Spinal cord (tissue), 10 donors: ENCODE measurements around the gene STPG4. TPM values are rescaled to one million over a fixed set of nuclear protein-coding genes. Genes with fewer than 3 reads are reported as not detected.
"Not testable (repeated sequence)": the region's sequence is repeated elsewhere in the genome, so short reads cannot be mapped to it uniquely, and the experiment has no call there.

Source experiments
- DNase-seq, 6 donors: peaks; one replicate each; pipeline versions ENCODE4 v3.0.0 to v3.0.0-alpha.2; 2013 to 2015; ENCODE audit warnings: low spot score in 6 of 6, low read depth in 4 of 6
- H3K27ac ChIP-seq: one replicate; pipeline ENCODE4 v1.5.1; 2013; ENCODE audit warnings: low read depth, low read length, control low read depth
- H3K27me3 ChIP-seq: one replicate; pipeline ENCODE4 v1.6.1; 2013; ENCODE audit warnings: low read length; ENCODE audit not compliant: control insufficient read depth, insufficient read depth
- H3K36me3 ChIP-seq: one replicate; pipeline ENCODE4 v1.6.1; 2013; ENCODE audit warnings: low read length; ENCODE audit not compliant: control insufficient read depth, insufficient read depth
- H3K4me1 ChIP-seq: one replicate; pipeline ENCODE4 v1.6.1; 2013; ENCODE audit warnings: low read length; ENCODE audit not compliant: control insufficient read depth, insufficient read depth
- H3K4me3 ChIP-seq: one replicate; pipeline ENCODE4 v1.5.1; 2013; ENCODE audit warnings: low read depth, low read length, control low read depth
- H3K9me3 ChIP-seq: one replicate; pipeline ENCODE4 v1.6.1; 2013; ENCODE audit warnings: low read length; ENCODE audit not compliant: control insufficient read depth, insufficient read depth
- WGBS: methylation state at CpG from one replicate; pipeline ENCODE4 v1.1.5; 2013; ENCODE audit warnings: missing lambda C conversion rate; ENCODE audit not compliant: insufficient coverage; 5-methylcytosine and 5-hydroxymethylcytosine counted together
- polyA plus RNA-seq, 2 donors: library from polyadenylated mRNA; unstranded; fragments of 120-200 nt; gene quantifications; one replicate each; pipeline ENCODE4 v1.2.1, GENCODE V29; 2013; ENCODE audit not compliant: insufficient read length in 2 of 2
- total RNA-seq, 2 donors: library from RNA; depleted of rRNA in 1 of 2; stranded (reverse); fragments of 120-200 nt in 1 of 2; fragments of >200 nt in 1 of 2; gene quantifications; one replicate each; pipeline versions ENCODE4 v1.2.3 to v1.2.4, GENCODE V29; 2013 to 2014
- donor health status: healthy.

The STPG4 gene
- total and polyA plus RNA-seq, 4 donors = 0.35 to 0.74 (median 0.44) TPM; not detected in 1

DNA sequence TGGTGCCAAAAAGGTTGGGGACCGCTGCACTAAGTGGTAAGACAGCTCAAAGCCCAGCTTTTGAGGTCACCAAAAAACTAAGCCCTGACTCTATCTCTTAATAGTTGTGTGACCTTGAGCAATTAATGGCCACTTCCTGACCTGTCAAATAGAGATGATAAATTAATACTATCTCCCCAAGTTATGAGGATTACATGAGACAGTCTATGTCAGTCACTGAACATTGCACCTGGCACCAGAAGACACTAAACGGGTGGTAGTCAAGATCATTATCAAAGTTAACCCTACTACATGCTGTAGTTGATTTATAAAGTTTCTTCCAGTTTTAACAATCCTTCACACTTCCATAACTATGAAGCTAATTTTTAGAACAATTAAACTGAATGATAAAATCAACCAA lies 36.5 kb downstream of the STPG4 start:
- no CpG with 5 or more reads among the region's 2 CpGs for WGBS
- Histone ChIP-seq H3K4me1 (no peaks in the 10 kb centered on the region), H3K9me3 (no peaks in the 10 kb centered on the region), H3K27me3 (no peaks in the 10 kb centered on the region), H3K4me3 (no peak overlapping the region), H3K36me3 (no peaks in the 10 kb centered on the region), H3K27ac (no peak overlapping the region)
- DNase-seq = no peak

DNA sequence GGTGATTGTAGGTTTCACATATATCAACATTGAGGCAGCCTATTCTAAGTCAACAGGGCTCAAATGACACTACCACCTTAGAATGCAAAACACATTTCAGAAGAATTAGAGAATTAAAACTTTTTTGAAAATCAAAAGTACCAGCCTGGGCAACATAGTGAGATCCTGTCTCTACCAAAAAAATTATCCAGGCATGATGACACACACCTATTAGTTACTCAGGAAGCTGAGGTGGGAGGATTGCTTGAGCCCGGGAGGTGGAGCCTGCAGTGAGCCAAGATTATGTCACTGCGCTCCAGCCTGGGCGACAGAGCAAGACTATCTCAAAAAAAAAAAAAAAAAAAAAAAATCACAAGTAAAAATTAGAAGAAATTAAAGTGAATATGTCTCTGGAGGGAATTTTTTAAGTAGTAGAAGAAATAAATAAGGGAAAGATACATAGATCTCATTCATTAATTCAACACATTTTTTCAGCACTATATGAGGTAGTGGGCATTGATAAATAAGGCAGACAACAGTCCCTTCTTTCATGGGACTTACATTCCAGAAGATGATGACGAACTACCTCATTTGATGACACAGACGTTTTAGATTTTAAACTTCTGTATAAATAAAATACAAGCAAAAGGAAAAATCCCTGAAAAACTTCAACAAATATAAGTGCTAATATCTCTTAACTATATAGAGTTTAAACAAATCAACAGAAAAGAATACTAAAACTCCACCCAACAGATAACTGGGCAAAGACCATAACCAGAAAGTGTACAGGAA lies 42.3 kb downstream of the STPG4 start:
- H3K27me3 ChIP-seq = no peaks in the 10 kb centered on the region
- DNase-seq = no peak
- no peaks in the 10 kb centered on the region for H3K9me3 ChIP-seq
- no CpG with 5 or more reads among the region's 5 CpGs for WGBS
- H3K27ac ChIP-seq = no peak overlapping the region
- no peaks in the 10 kb centered on the region for H3K36me3 ChIP-seq
- no peak overlapping the region for H3K4me3 ChIP-seq
- peaks cover 2% of the 10 kb centered on the region for H3K4me1 ChIP-seq

DNA sequence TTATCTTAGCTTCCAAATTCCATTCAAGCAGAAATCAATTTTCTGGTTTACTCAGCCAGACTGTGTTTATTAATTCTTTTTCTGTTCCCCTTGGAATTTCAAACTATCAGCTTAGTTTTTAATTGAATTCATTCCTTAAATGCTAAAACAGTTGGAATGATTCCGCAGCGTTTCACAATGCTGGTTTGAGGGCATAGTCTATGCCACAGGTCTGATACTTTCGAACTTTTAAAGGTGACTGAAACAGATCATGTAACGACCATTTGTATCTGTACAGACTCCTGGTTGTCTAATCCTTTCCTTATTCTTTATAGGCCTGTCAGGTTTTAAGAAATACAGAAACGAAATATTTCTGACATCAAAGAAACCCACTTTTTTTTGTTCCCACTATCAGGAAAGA lies 45.4 kb downstream of the STPG4 start:
- peak in 1 of 6 donors; percentile 74 for DNase-seq
- Histone ChIP-seq H3K4me3 (no peak overlapping the region), H3K4me1 (peaks cover 2% of the 10 kb centered on the region), H3K27ac (no peak overlapping the region), H3K36me3 (no peaks in the 10 kb centered on the region), H3K27me3 (no peaks in the 10 kb centered on the region), H3K9me3 (no peaks in the 10 kb centered on the region)
- 80% methylated on average over 2 of the region's 5 CpGs for WGBS

DNA sequence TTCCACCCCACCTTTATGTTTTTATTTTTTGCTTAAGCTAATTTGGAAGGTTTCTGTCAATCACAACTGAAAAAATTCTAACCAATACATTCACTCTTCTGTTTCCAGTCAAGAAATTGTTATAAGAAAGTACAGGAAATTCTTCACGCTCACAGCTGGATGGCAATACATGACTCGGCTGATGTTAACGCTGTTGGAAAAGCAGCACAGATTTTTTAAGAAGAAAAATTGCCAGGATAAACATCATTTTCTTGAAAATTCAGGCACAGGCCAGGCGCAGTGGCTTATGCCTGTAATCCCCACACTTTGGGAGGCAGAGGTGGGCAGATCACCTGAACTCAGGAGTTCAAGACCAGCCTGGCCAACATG lies 46.1 kb downstream of the STPG4 start:
- no peaks in the 10 kb centered on the region for H3K27me3 ChIP-seq
- H3K36me3 ChIP-seq = no peaks in the 10 kb centered on the region
- H3K4me1 ChIP-seq = peaks cover 2% of the 10 kb centered on the region
- H3K4me3 ChIP-seq = no peak overlapping the region
- H3K27ac ChIP-seq = no peak overlapping the region
- DNase-seq = no peak
- 67% methylated on average over 4 of the region's 4 CpGs for WGBS
- no peaks in the 10 kb centered on the region for H3K9me3 ChIP-seq

DNA sequence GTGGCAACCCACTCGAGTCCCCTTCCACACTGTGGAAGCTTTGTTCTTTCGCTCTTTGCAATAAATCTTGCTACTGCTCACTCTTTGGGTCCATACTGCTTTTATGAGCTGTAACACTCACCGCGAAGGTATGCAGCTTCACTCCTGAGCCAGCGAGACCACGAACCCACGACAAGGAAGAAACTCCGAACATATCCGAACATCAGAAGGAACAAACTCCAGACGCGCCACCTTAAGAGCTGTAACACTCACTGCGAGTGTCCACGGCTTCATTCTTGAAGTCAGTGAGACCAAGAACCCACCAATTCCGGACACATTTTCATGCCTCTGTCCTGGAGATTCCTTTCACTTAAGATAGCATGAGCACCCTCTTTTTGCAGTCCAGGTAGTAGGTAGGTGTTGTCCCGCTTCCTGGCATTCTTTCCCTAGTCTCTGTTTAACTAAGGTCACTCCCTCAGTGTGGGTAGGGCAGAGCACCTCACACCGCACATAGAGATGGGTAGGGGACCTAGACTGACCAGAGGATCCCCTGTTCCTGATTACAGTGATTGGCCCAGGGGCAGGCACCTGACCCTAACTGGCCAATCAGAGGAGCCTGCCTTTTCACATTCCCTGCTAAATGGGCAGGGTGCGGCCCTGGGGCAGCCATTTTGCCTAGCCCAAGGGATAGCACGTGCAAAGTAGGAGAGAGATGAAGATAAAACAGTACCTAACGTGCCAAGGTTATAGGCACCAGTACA lies 46.7 kb downstream of the STPG4 start:
- DNase-seq, H3K4me1 ChIP-seq, H3K36me3 ChIP-seq, H3K27ac ChIP-seq, H3K9me3 ChIP-seq, H3K4me3 ChIP-seq, H3K27me3 ChIP-seq: not testable (repeated sequence)
- 93% methylated on average over 15 of the region's 19 CpGs for WGBS

DNA sequence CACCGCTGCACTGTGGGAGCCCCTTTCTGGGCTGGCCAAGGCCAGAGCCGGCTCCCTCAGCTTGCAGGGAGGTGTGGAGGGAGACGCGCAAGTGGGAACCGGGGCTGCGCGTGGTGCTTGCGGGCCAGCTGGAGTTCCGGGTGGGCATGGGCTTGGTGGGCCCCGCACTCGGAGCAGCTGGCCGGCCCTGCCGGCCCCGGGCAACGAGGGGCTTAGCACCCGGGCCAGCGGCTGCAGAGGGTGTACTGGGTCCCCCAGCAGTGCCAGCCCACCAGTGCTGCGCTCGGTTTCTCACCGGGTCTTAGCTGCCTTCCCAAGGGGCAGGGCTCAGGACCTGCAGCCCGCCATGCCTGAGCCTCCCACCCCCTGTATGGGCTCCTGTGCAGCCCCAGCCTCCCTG lies 47.9 kb downstream of the STPG4 start:
- not testable (repeated sequence) for H3K36me3 ChIP-seq, H3K4me1 ChIP-seq, H3K4me3 ChIP-seq, DNase-seq, H3K27me3 ChIP-seq, H3K27ac ChIP-seq, H3K9me3 ChIP-seq
- 96% methylated on average over 20 of the region's 21 CpGs for whole genome bisulfite sequencing

DNA sequence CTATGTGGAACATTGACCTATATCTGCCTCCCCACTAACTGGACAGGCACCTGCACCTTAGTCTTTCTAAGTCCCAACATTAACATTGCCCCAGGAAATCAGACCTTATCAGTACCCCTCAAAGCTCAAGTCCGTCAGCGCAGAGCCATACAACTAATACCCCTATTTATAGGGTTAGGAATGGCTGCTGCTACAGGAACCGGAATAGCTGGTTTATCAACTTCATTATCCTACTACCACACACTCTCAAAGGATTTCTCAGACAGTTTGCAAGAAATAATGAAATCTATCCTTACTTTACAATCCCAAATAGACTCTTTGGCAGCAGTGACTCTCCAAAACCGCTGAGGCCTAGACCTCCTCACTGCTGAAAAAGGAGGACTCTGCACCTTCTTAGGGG lies 48.9 kb downstream of the STPG4 start:
- H3K27ac ChIP-seq, DNase-seq, H3K4me3 ChIP-seq, H3K36me3 ChIP-seq, H3K27me3 ChIP-seq, H3K9me3 ChIP-seq, H3K4me1 ChIP-seq: not testable (repeated sequence)
- WGBS = no CpG with 5 or more reads among the region's 4 CpGs

DNA sequence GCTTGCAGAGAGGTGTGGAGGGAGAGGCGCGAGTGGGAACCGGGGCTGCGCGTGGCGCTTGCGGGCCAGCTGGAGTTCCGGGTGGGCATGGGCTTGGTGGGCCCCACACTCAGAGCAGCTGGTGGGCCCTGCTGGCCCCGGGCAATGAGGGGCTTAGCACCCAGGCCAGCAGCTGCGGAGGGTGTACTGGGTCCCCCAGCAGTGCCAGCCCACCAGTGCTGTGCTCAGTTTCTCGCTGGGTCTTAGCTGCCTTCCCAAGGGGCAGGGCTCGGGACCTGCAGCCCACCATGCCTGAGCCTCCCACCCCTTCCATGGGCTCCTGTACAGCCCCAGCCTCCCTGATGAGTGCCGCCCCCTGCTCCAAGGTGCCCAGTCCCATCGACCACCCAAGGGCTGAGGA lies 55.4 kb downstream of the STPG4 start:
- not testable (repeated sequence) for H3K4me1 ChIP-seq, DNase-seq, H3K27ac ChIP-seq, H3K9me3 ChIP-seq, H3K27me3 ChIP-seq, H3K4me3 ChIP-seq, H3K36me3 ChIP-seq
- over 99% methylated on average over 13 of the region's 14 CpGs for WGBS

DNA sequence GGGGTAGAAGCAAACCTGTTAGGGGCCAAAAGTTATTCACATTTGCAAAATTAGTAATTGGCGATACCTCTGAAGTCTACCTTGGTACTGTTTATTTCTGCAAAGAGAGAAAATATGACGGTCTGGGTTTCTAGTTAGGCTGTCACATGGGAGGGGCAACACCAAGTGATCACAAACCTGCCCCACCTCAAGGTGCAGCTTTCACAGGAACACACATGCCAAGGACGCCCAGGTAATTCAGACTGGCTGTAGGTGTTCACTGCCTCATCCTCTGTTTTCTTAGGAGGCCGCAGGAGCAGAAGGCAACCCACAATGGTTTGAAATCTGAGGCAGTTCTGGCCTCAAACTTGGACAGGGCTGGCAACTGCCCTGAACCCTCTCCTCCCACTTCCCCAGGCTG lies 56.2 kb downstream of the STPG4 start:
- WGBS = 100% methylated on average over 4 of the region's 4 CpGs
- H3K9me3 ChIP-seq = no peaks in the 10 kb centered on the region
- no peaks in the 10 kb centered on the region for H3K36me3 ChIP-seq
- no peak for DNase-seq
- H3K4me1 ChIP-seq = peaks cover 5% of the 10 kb centered on the region
- no peak overlapping the region for H3K4me3 ChIP-seq
- H3K27me3 ChIP-seq = no peaks in the 10 kb centered on the region
- H3K27ac ChIP-seq = no peak overlapping the region

DNA sequence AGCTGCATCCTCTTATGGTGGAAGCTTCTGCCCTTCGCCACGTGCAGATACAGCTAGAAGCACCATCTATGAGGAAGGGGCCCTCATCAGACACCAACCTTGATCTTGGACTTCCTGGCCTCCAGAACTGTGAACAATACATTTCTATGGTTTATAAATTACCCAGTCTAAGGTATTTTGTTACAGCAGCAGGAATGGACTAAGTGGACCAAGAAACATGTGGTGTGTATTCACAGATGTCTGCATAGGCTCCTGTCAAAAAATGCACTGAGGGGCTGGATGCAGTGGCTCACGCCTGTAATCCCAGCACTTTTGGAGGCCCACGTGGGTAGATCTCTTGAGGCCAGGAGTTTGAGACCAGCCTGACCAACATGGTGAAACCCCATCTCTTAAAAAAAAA lies 57.5 kb downstream of the STPG4 start:
- H3K9me3 ChIP-seq = no peaks in the 10 kb centered on the region
- 75% methylated on average over 2 of the region's 4 CpGs for WGBS

More for the DNA sequence above, 57.5 kb downstream of the STPG4 start:
- H3K27ac ChIP-seq = no peak overlapping the region
- H3K36me3 ChIP-seq = no peaks in the 10 kb centered on the region
- DNase-seq = no peak
- H3K4me1 ChIP-seq = peaks cover 5% of the 10 kb centered on the region
- H3K4me3 ChIP-seq = no peak overlapping the region
- H3K27me3 ChIP-seq = no peaks in the 10 kb centered on the region
